ENCODE data around the gene DAND5. TPM values are rescaled to one million over a fixed set of nuclear protein-coding genes. Genes with fewer than 3 reads are reported as not detected.

The DAND5 gene
- polyA plus RNA-seq, 2 of the 4 experiments (the other 2 are of a cell fraction), result 0.12 to 0.21 TPM

GRCh38 chr19:12937927-12938778 is 31.2 kb upstream of the DAND5 start, which contains the start of gene CALR (continued):
- TF ChIP-seq USF2 (IDR thresholded peaks at IDR 0.05), result peak; percentile 92
- no peak for TF ChIP-seq ZSCAN20 (CRISPR knock-in tag; IDR thresholded peaks at IDR 0.05)
- no peak for TF ChIP-seq HOXB13 (CRISPR knock-in tag; IDR thresholded peaks at IDR 0.05; ENCODE audit: low read depth)
- TF ChIP-seq CHD4 (IDR thresholded peaks at IDR 0.05; ENCODE audit: borderline replicate concordance), result no peak

- Histone ChIP-seq H3K4me2 (peak overlapping the region; percentile 99), H3K4me3 (peak overlapping the region; percentile 100), H3K27ac (peak overlapping the region; percentile 97), H3K9me3 (no peaks in the 10 kb centered on the region), H3K4me1 (peaks cover 22% of the 10 kb centered on the region)
- ChIA-PET CTCF (interaction anchor here (0.6 to 1.2 kb wide), 2 partner anchors 9 to 18 kb away, joined by 3 read pairs; no protein-coding TSS in a partner anchor), POLR2A (no interaction called here)
- peak in 1 of 2 experiments; percentile 37 for DNase-seq (ENCODE audit: low read depth in 1 of 2, low spot score in 1 of 2)
- WGBS (ENCODE audit: missing lambda C conversion rate), result 2% methylated on average over 24 of the region's 54 CpGs
- TF ChIP-seq REST (IDR thresholded peaks at IDR 0.05), result no peak
- peak in 1 of 2 experiments; percentile 22; a peak in 2 of 5 replicates for TF ChIP-seq JUN (IDR thresholded peaks at IDR 0.05)
- TF ChIP-seq KDM5A (IDR thresholded peaks at IDR 0.05), result 0 out of 2 replicates have a peak, but pooled peaks have one; percentile 30
- peak; percentile 55 for TF ChIP-seq PHF8 (IDR thresholded peaks at IDR 0.05; ENCODE audit: borderline replicate concordance, low read depth)
- FAIRE-seq, result no peak
- peak; percentile 40 to 47; a peak in 5 of 6 replicates for ATAC-seq
Observed at GRCh38 chr19:12938779-12939601, 30.4 kb upstream of the DAND5 start.

GRCh38 chr19:12939975-12940423 is 29.4 kb upstream of the DAND5 start:
- FAIRE-seq (no peak), ATAC-seq (no peak), DNase-seq (ENCODE audit: low read depth in 1 of 2, low spot score in 1 of 2) (no peak)
- WGBS (ENCODE audit: missing lambda C conversion rate), result 76% methylated on average over 10 of the region's 10 CpGs
- Histone ChIP-seq H3K4me3 (peak overlapping the region; percentile 100), H3K4me1 (peaks cover 22% of the 10 kb centered on the region), H3K27ac (peak overlapping the region in 1 of 2 experiments; percentile 97; a peak in 4 of 6 replicates), H3K9me3 (no peaks in the 10 kb centered on the region), H3K4me2 (peak overlapping the region; percentile 99)
- POLR2A ChIA-PET, result no interaction called here
- TF ChIP-seq HOXB13 (CRISPR knock-in tag; IDR thresholded peaks at IDR 0.05; ENCODE audit: low read depth) (no peak), REST (IDR thresholded peaks at IDR 0.05) (no peak), GATA3 (IDR thresholded peaks at IDR 0.05; ENCODE audit: borderline replicate concordance) (no peak), HEYL (CRISPR knock-in tag; IDR thresholded peaks at IDR 0.05) (no peak), ZSCAN20 (CRISPR knock-in tag; IDR thresholded peaks at IDR 0.05) (no peak), BCL3 (IDR thresholded peaks at IDR 0.05) (no peak), RARB (CRISPR knock-in tag; IDR thresholded peaks at IDR 0.05) (no peak), CBX2 (IDR thresholded peaks at IDR 0.05; ENCODE audit: borderline replicate concordance, low read depth) (no peak)
- CTCF ChIA-PET, result no interaction called here

Measured in A549 (cell line).